GM12872 (cell line): Measurements from ENCODE around the gene PRPF31.

Experiments used
- CTCF ChIP-seq: IDR thresholded peaks from 3 replicates; pipeline ENCODE4 v1.5.1; 2011; ENCODE audit warnings: low read depth, mild to moderate bottlenecking, low read length, moderate library complexity; ENCODE audit not compliant: insufficient read depth

PRPF31 gene

GRCh38 chr19:54164369-54165068 lies 49.0 kb downstream of the PRPF31 start:
- no peak for TF ChIP-seq CTCF

GRCh38 chr19:54165222-54165621 lies 49.7 kb downstream of the PRPF31 start:
- TF ChIP-seq CTCF: no peak

- peak; percentile 93 for TF ChIP-seq CTCF
These were observed 52.8 kb downstream of the PRPF31 start for GRCh38 chr19:54168174-54168917.

GRCh38 chr19:54169149-54169740 lies 53.7 kb downstream of the PRPF31 start:
- no peak for TF ChIP-seq CTCF

GRCh38 chr19:54172471-54173358 lies 57.2 kb downstream of the PRPF31 start, which contains the start of gene TMC4:
TSS of gene TMC4 (minus strand) at chr19:54173160. CDS start at chr19:54173117, 43 bp downstream.
- 0 out of 3 replicates have a peak, but pooled peaks have one; percentile 16 for TF ChIP-seq CTCF

- no peak for TF ChIP-seq CTCF
These were observed 57.8 kb downstream of the PRPF31 start for GRCh38 chr19:54173359-54173699.
